ENCODE results near the gene HADHA. TPM values are rescaled to one million over a fixed set of nuclear protein-coding genes. Genes with fewer than 3 reads are reported as not detected.

Gene HADHA
- total RNA-seq, 1 experiment from 2014 or later, result 112 TPM

GRCh38 chr2:26274058-26274613, 29.7 kb upstream of the HADHA start:
- no peak overlapping the region for H3T11ph ChIP-seq (ENCODE audit: low read length)
- H3K23me2 ChIP-seq (ENCODE audit: insufficient read length, low read depth, low read length, poor library complexity, severe bottlenecking), result no peaks in the 10 kb centered on the region
- H3K9me3 ChIP-seq (ENCODE audit: control insufficient read depth, low read depth, low read length), result no peaks in the 10 kb centered on the region
- H3K9ac ChIP-seq (ENCODE audit: extremely low read depth, insufficient read length, low read length), result no peak overlapping the region
- no peak overlapping the region for H2BK5ac ChIP-seq (ENCODE audit: insufficient read length, low read length)
- H3K4ac ChIP-seq (ENCODE audit: low read depth, low read length), result no peak overlapping the region
- no peak overlapping the region for H2AFZ ChIP-seq (ENCODE audit: low read length)
- no peak overlapping the region for H4K5ac ChIP-seq (ENCODE audit: insufficient read length, low read depth, low read length)
- Mint-ChIP-seq H3K4me3 (no peak overlapping the region), H3K36me3 (ENCODE audit: insufficient read depth in 1 of 3, low read depth in 3 of 3) (peaks cover 2 to 14% (median 8%) of the 10 kb centered on the region in 3 experiments; a peak in 5 of 7 replicates), H3K9me3 (no peaks in the 10 kb centered on the region), H3K4me1 (no peaks in the 10 kb centered on the region), H3K27ac (no peak overlapping the region), H3K27me3 (ENCODE audit: low read depth) (no peaks in the 10 kb centered on the region)
- no peak for DNase-seq
- no peaks in the 10 kb centered on the region for H3K79me1 ChIP-seq (ENCODE audit: insufficient read depth, low read depth, low read length, poor library complexity, severe bottlenecking)
- no peaks in the 10 kb centered on the region for H3K79me2 ChIP-seq (ENCODE audit: insufficient read depth, low read length)
- H2BK12ac ChIP-seq (ENCODE audit: insufficient read length, low read depth, low read length), result no peak overlapping the region
- no peak for TF ChIP-seq CTCF (conservative IDR thresholded peaks at IDR 0.05)
- H3K14ac ChIP-seq (ENCODE audit: insufficient read depth, low read length), result no peak overlapping the region
- no peak overlapping the region for H2BK20ac ChIP-seq (ENCODE audit: low read depth, low read length, poor library complexity, severe bottlenecking)
- no peak overlapping the region for H2BK120ac ChIP-seq (ENCODE audit: low read depth, low read length, poor library complexity, severe bottlenecking)
- no peak overlapping the region for H2BK15ac ChIP-seq (ENCODE audit: low read depth, low read length)
- no peak overlapping the region for H3K18ac ChIP-seq (ENCODE audit: insufficient read length, low read depth, low read length)
- H3K4me1 ChIP-seq (ENCODE audit: insufficient read depth, low read length), result no peaks in the 10 kb centered on the region
- H2AK5ac ChIP-seq (ENCODE audit: insufficient read length, low read length), result no peak overlapping the region
- H4K91ac ChIP-seq (ENCODE audit: insufficient read length, low read depth, low read length), result no peak overlapping the region
- H4K8ac ChIP-seq (replicated peaks; ENCODE audit: insufficient read length, low read depth, low read length), result no peak overlapping the region
- WGBS (ENCODE audit: extremely low coverage, insufficient read length, low lambda C conversion rate), result no CpG with 5 or more reads among the region's 5 CpGs
- H3K56ac ChIP-seq (ENCODE audit: insufficient read length, low read depth, low read length), result no peak overlapping the region
- H3K27me3 ChIP-seq (ENCODE audit: insufficient read depth, low read length), result no peaks in the 10 kb centered on the region
- H3K27ac ChIP-seq (ENCODE audit: insufficient read length, low read depth, low read length), result no peak overlapping the region
- H3K23ac ChIP-seq (ENCODE audit: insufficient read length, low read depth, low read length), result no peak overlapping the region
- no peak overlapping the region for H3K4me2 ChIP-seq (ENCODE audit: insufficient read depth, insufficient read length, low read length)
- no peaks in the 10 kb centered on the region for H4K20me1 ChIP-seq (ENCODE audit: control insufficient read depth, insufficient read depth, insufficient read length)

Data from H9 (cell line).